A673 (cell line): ENCODE measurements around the gene EFHC1.

Experiments used
- CTCF ChIP-seq: fragments of 300-800, 200-600 bp; sonication (generic); conservative IDR thresholded peaks from 2 replicates; pipeline ENCODE4 v1.5.1; 2017; ENCODE audit warnings: low read depth, mild to moderate bottlenecking, antibody characterized with exemption, low read length, moderate library complexity, mixed read lengths
- EZH2 ChIP-seq: fragments of 200-600 bp; sonication (generic); IDR thresholded peaks from 2 replicates; pipeline ENCODE4 v1.6.1; 2017; ENCODE audit warnings: borderline replicate concordance, low read depth, mild to moderate bottlenecking, mixed read lengths, antibody characterized with exemption, low read length; ENCODE audit not compliant: poor library complexity, severe bottlenecking

GRCh38 chr6:52503323-52503747 lies 83.2 kb downstream of the EFHC1 start:
- no peak for TF ChIP-seq CTCF
- no peak for TF ChIP-seq EZH2
